AG04450 (cell line): ENCODE results near the gene MBD6. TPM values are rescaled to one million over a fixed set of nuclear protein-coding genes. Genes with fewer than 3 reads are reported as not detected.

ENCODE experiments used
- CTCF ChIA-PET: fragments of 300-600, 350-600 bp; formaldehyde crosslinking; extraction: SDS; loops from one replicate; lab custom pipeline; 2022; ENCODE audit warnings: antibody characterized with exemption, inconsistent platforms; lab: Charles Lee
- POLR2A ChIA-PET: fragments of 350-600 bp; formaldehyde crosslinking; extraction: SDS; loops from one replicate; lab custom pipeline; 2021; ENCODE audit warnings: antibody characterized with exemption, inconsistent platforms; lab: Yijun Ruan, JAX
- DNase-seq: peaks from one replicate; pipeline ENCODE4 v3.0.0-alpha.2; 2011; ENCODE audit warnings: low read depth, low spot score
- H3K27ac ChIP-seq: one replicate; pipeline ENCODE4 v1.5.1; 2012; ENCODE audit warnings: low read depth, low read length, control low read depth
- H3K27me3 ChIP-seq: one replicate; pipeline ENCODE4 v1.6.0; 2012; ENCODE audit warnings: low read length; ENCODE audit not compliant: control insufficient read depth, insufficient read depth
- H3K4me3 ChIP-seq: 2 replicates; pipeline ENCODE4 v1.5.1; 2011; ENCODE audit warnings: mild to moderate bottlenecking, low read depth, low read length, control low read depth
- H3K9me3 ChIP-seq: 2 replicates; pipeline ENCODE4 v1.5.1; 2012; ENCODE audit warnings: low read length; ENCODE audit not compliant: control insufficient read depth, insufficient read depth
- CTCF ChIP-seq: IDR thresholded peaks from 2 replicates; pipeline ENCODE4 v1.5.1; 2011; ENCODE audit warnings: low read depth, low read length, control low read depth, inconsistent platforms
- polyA plus RNA-seq: library from polyadenylated mRNA; depleted of rRNA; stranded (reverse); fragments of >200 nt; gene quantifications from 2 replicates; pipeline ENCODE4 v1.2.3, GENCODE V29; 2011

Gene MBD6
- polyA plus RNA-seq, 1 experiment, result 3.3 TPM

- DNase-seq, result no peak
- Histone ChIP-seq H3K9me3 (no peaks in the 10 kb centered on the region), H3K27me3 (no peaks in the 10 kb centered on the region), H3K27ac (no peak overlapping the region), H3K4me3 (no peak overlapping the region)
- TF ChIP-seq CTCF, result no peak
- ChIA-PET POLR2A (interaction anchor here (0.5 to 1.5 kb wide), 2 partner anchors 10 to 125 kb away, joined by 3 to 6 read pairs; no protein-coding TSS in a partner anchor), CTCF (no interaction called here)
These were observed 12.4 kb downstream of the MBD6 start for GRCh38 chr12:57534991-57535543.

GRCh38 chr12:57535764-57536596, 13.4 kb downstream of the MBD6 start:
- TF ChIP-seq CTCF, result no peak
- no peak overlapping the region for H3K27ac ChIP-seq
- no peak for DNase-seq
- ChIA-PET POLR2A (interaction anchor here (0.5 to 1.5 kb wide), 2 partner anchors 11 to 126 kb away, joined by 3 to 6 read pairs; no protein-coding TSS in a partner anchor), CTCF (no interaction called here)
- no peak overlapping the region for H3K4me3 ChIP-seq
- H3K27me3 ChIP-seq, result no peaks in the 10 kb centered on the region
- no peaks in the 10 kb centered on the region for H3K9me3 ChIP-seq

GRCh38 chr12:57536597-57536942, 13.9 kb downstream of the MBD6 start:
- Histone ChIP-seq H3K9me3 (no peaks in the 10 kb centered on the region), H3K27ac (no peak overlapping the region), H3K4me3 (no peak overlapping the region), H3K27me3 (no peaks in the 10 kb centered on the region)
- POLR2A ChIA-PET, result interaction anchor here (0.7 kb wide), 1 partner anchor 338 kb away, joined by 14 read pairs; no protein-coding TSS in a partner anchor
- CTCF ChIA-PET, result no interaction called here
- TF ChIP-seq CTCF, result no peak
- DNase-seq, result no peak

GRCh38 chr12:57539134-57539768, 16.6 kb downstream of the MBD6 start:
- Histone ChIP-seq H3K27ac (no peak overlapping the region), H3K4me3 (no peak overlapping the region), H3K27me3 (no peaks in the 10 kb centered on the region), H3K9me3 (no peaks in the 10 kb centered on the region)
- no peak for TF ChIP-seq CTCF
- DNase-seq, result no peak
- POLR2A ChIA-PET, result interaction anchor here (1.2 kb wide), 1 partner anchor 19 kb away, joined by 3 read pairs; the partner anchor contains the start of gene DDIT3
- CTCF ChIA-PET, result no interaction called here

- Histone ChIP-seq H3K4me3 (no peak overlapping the region), H3K27ac (no peak overlapping the region), H3K27me3 (no peaks in the 10 kb centered on the region), H3K9me3 (no peaks in the 10 kb centered on the region)
- TF ChIP-seq CTCF, result no peak
- POLR2A ChIA-PET, result no interaction called here
- CTCF ChIA-PET, result no interaction called here
- DNase-seq, result no peak
These were observed 18.4 kb downstream of the MBD6 start for GRCh38 chr12:57541001-57541400.
